Measurements from ENCODE around the gene PTGER2.

GRCh38 chr14:52333823-52334657 lies 19.9 kb downstream of the PTGER2 start:
- TF ChIP-seq CTCF (conservative IDR thresholded peaks at IDR 0.05; ENCODE audit: low read length) = no peak
- no peak for TF ChIP-seq EZH2phosphoT487 (IDR thresholded peaks at IDR 0.05; ENCODE audit: borderline replicate concordance)
